ENCODE data around the gene ALCAM. TPM values are rescaled to one million over a fixed set of nuclear protein-coding genes. Genes with fewer than 3 reads are reported as not detected.

ALCAM gene
- total RNA-seq (2014; rRNA removed; shearing (Covaris generic); ENCODE audit: low replicate concordance): 36.9 and 44.5 TPM in 2 replicates

- DNase-seq: peak; percentile 99
- H3K4me3 ChIP-seq: peak within 1 kb of the TSS; percentile 67
- H3K27me3 ChIP-seq: no peaks in the 10 kb centered on the region
- H3K36me3 ChIP-seq: no peaks in the 10 kb centered on the region
- no peaks in the 10 kb centered on the region for H3K9me3 ChIP-seq
Measured at GRCh38 chr3:105366326-105367062, at the start of gene ALCAM. Gene ALCAM, plus strand, starts transcription at chr3:105366909.

- Histone ChIP-seq H3K27me3 (no peaks in the 10 kb centered on the region), H3K4me3 (no peak overlapping the region), H3K9me3 (no peaks in the 10 kb centered on the region), H3K36me3 (no peaks in the 10 kb centered on the region)
- no peak for DNase-seq
Measured at GRCh38 chr3:105317841-105318240, 48.9 kb upstream of the ALCAM start.

- no peaks in the 10 kb centered on the region for H3K27me3 ChIP-seq
- H3K9me3 ChIP-seq: no peaks in the 10 kb centered on the region
- H3K36me3 ChIP-seq: no peaks in the 10 kb centered on the region
- no peak for DNase-seq
- no peak overlapping the region for H3K4me3 ChIP-seq
Measured at GRCh38 chr3:105322570-105323273, 44.0 kb upstream of the ALCAM start.

DNA sequence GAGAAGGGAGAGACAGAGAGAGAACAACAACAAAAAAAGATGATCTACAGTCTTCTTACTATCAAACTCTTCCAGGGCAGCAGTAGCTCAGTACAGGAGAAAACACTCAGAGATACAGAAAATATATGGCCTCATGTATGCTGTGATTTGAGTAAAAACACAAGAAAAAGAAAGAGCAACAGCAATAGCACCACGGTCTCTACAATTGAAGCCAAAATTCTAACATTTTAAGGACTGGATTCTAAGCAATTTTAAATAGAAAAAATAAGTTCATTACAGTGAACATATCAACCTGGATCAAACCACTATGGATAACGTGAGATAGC is 43.5 kb upstream of the ALCAM start:
- DNase-seq: no peak
- no peak overlapping the region for H3K4me3 ChIP-seq
- no peaks in the 10 kb centered on the region for H3K27me3 ChIP-seq
- H3K36me3 ChIP-seq: no peaks in the 10 kb centered on the region
- H3K9me3 ChIP-seq: no peaks in the 10 kb centered on the region

GRCh38 chr3:105324951-105325350 is 41.8 kb upstream of the ALCAM start:
- H3K36me3 ChIP-seq: no peaks in the 10 kb centered on the region
- H3K27me3 ChIP-seq: no peaks in the 10 kb centered on the region
- no peak for DNase-seq
- no peak overlapping the region for H3K4me3 ChIP-seq
- H3K9me3 ChIP-seq: no peaks in the 10 kb centered on the region; the same call in 1 of the 2 replicates

DNA sequence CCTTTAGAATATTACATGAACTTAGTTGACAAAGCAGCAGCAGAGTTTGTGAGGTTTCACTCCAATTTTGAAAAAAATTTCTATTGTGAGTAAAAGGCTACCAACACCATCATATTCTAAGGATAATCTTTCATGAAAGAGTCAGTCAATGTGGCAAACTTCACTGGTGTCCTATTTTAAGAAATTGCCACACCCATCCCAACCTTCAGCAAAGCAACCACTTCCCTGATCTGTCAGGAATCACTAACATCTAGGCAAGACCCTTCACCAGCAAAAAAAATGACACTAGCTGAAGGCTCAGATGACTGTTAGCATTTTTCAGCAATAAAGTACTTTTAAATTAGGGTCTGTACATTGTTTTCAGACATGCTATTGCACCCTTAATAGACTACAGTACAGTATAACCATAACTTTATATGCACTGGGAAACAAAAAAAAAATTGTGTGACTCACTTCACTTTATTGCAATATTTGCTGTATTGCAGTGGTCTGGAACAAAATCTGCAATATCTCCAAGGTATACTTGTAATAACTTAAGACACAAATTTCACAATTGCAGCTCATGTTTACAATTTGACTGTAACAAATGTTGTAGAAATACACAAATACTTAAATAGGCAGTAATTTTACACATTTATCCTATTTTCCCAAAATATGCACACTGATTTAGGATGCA is 38.9 kb upstream of the ALCAM start:
- Histone ChIP-seq H3K9me3 (no peaks in the 10 kb centered on the region; the same call in 1 of the 2 replicates), H3K36me3 (no peaks in the 10 kb centered on the region), H3K4me3 (no peak overlapping the region), H3K27me3 (no peaks in the 10 kb centered on the region)
- no peak for DNase-seq

DNA sequence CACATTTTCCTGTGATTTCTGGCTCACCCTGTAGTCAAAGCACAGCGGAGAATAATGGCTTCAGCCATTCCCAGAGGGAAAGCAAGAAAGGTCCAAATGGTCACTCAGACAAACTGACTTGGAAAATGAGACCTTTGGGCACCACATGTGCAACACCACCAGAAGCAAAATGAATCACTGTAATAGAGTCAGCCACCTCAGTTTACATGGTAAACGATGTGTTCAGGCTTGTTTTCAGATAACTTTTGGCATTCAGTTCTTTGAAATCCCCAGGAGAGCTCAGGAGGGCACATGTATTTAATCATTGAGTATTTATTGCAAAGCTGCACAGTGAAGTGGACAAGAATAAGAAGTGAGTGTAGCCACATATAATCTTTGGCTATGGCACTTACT is 38.4 kb upstream of the ALCAM start:
- no peaks in the 10 kb centered on the region for H3K36me3 ChIP-seq
- H3K27me3 ChIP-seq: no peaks in the 10 kb centered on the region
- no peak overlapping the region for H3K4me3 ChIP-seq
- DNase-seq: no peak
- H3K9me3 ChIP-seq: peaks cover 4% of the 10 kb centered on the region

DNA sequence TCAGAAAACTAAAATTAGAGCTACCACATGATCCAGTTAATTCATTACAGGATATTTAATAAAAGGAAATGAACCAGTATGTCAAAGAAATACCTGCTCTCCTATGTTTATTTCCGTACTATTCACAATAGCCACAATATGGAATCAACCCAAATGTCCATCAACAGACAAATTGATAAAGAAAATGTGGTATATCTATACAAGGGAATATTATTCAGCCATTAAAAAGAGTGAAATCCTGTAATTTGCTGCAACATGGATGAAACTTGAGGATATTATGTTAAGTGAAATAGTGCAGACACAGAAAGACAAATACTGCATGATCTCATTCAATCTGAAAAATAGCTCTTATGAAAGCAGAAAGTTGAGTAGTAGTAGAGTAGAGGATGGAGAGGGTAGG is 33.7 kb upstream of the ALCAM start:
- H3K4me3 ChIP-seq: no peak overlapping the region
- no peaks in the 10 kb centered on the region for H3K36me3 ChIP-seq
- no peak for DNase-seq
- H3K9me3 ChIP-seq: peaks cover 4% of the 10 kb centered on the region
- H3K27me3 ChIP-seq: no peaks in the 10 kb centered on the region

DNA sequence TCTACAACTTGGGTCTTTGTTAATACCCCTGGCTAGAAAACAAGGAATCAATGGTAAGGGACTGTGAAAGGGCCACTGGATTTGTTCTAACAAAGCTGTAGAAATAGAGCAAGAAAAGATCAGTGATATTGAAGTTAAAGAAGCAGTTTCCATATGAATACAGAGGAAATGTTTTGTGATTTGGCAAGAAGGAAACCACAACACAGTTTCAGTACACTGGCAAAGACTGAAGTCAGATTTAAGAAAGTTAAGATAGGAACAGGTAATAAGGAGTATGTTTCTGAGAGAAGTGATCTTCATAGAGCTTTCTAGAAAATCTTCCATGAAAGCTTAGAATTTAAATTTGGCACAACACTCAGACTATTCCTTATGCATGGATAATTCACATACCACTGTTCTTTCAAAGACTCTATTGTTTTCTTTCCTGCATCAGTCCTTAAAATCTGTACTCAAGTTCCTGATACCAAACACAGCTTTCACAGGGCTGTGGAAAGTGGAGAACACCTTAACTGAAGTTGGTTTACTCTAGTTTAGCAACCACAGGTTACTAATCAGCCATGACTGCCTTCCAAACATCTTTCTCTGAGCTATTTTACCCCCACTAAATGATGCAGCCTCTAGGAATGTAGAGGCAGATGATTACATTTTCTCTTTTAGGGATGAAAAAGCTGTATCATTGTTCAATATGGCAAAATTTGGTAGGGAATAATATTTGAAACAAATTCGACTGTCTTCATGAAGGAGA is 32.4 kb upstream of the ALCAM start:
- H3K4me3 ChIP-seq: no peak overlapping the region
- no peak for DNase-seq
- no peaks in the 10 kb centered on the region for H3K27me3 ChIP-seq
- H3K36me3 ChIP-seq: no peaks in the 10 kb centered on the region
- H3K9me3 ChIP-seq: peaks cover 4% of the 10 kb centered on the region

GRCh38 chr3:105339946-105340345 is 26.8 kb upstream of the ALCAM start:
- no peak for DNase-seq
- Histone ChIP-seq H3K9me3 (no peaks in the 10 kb centered on the region; the same call in 1 of the 2 replicates), H3K4me3 (no peak overlapping the region), H3K27me3 (no peaks in the 10 kb centered on the region), H3K36me3 (no peaks in the 10 kb centered on the region)

DNA sequence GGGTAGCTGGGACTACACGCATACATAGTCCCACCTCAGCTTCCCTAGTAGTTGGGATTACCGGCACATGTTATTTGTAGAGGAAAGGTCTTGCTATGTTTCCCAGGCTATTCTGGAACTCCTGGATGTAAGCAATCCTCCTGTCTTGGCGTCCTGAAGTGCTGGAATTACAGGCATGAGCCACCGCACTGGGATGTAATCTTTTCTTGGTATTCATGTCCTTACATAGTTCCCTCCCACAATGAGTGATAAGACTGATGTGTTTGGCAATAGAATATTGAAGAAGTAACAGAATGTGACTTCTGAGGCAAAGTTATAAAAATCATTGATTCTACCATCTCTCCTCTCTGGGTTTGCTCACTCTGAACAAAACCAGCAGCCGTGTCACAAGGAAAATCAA is 22.7 kb upstream of the ALCAM start:
- H3K36me3 ChIP-seq: no peaks in the 10 kb centered on the region
- DNase-seq: no peak
- H3K9me3 ChIP-seq: no peaks in the 10 kb centered on the region; the same call in 1 of the 2 replicates
- H3K4me3 ChIP-seq: no peak overlapping the region
- no peaks in the 10 kb centered on the region for H3K27me3 ChIP-seq

- no peak overlapping the region for H3K4me3 ChIP-seq
- H3K9me3 ChIP-seq: no peaks in the 10 kb centered on the region; the same call in 1 of the 2 replicates
- no peaks in the 10 kb centered on the region for H3K27me3 ChIP-seq
- no peaks in the 10 kb centered on the region for H3K36me3 ChIP-seq
- DNase-seq: no peak
Measured at GRCh38 chr3:105345156-105345555, 21.6 kb upstream of the ALCAM start.

DNA sequence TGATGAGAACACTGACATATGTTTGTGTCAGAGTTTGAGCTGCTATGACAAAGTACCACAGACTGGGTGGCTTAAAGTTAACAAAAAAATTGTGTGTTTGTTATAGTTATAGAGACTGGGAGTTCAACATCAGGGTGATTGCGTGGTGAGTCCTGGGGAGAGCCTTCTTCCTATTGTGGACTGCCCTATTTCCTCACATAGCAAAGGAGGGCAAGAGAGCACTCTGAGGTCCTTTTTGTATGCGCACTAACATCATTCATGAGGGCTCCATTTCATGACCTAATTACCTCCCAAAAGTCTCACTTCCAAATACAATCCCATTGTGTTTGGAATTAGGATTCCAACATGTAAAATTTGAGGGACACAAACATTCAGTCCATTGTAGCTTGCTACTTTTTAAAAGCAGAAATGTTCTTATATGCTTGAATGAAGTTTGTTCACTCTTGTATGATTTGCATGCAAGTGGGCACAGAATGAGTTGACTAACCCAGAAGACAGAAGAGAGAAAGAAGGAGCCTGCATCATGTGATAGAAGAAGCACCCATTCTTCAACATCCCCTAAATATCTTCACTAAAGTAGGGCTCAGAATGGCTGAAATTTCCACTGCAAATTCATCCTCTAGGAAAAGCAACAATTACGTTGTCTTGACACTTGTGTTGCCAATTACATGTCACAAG is 18.9 kb upstream of the ALCAM start:
- H3K9me3 ChIP-seq: no peaks in the 10 kb centered on the region; the same call in 1 of the 2 replicates
- H3K36me3 ChIP-seq: no peaks in the 10 kb centered on the region
- H3K27me3 ChIP-seq: no peaks in the 10 kb centered on the region
- no peak for DNase-seq
- H3K4me3 ChIP-seq: no peak overlapping the region

DNA sequence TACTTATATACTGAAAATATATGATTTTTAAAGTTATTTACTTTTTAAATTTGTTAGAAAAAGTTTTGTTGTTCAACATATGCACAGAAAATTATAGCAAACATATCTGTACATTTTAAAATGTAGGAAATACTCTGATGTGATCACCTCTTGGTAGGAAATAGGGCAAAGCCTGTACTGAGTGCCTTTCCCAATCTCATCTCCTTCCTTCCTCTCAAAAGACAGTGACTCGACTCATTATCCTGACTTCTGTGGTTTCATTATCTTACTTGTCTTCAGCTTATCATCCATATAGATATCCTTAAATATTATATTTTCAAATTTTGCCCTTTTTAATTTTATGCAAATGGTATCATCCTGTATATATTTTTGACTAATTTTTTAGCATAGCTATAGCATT is 18.4 kb upstream of the ALCAM start:
- no peaks in the 10 kb centered on the region for H3K36me3 ChIP-seq
- H3K4me3 ChIP-seq: no peak overlapping the region
- no peaks in the 10 kb centered on the region; the same call in 1 of the 2 replicates for H3K9me3 ChIP-seq
- DNase-seq: no peak
- H3K27me3 ChIP-seq: no peaks in the 10 kb centered on the region

GRCh38 chr3:105349684-105350387 is 16.9 kb upstream of the ALCAM start:
- Histone ChIP-seq H3K9me3 (no peaks in the 10 kb centered on the region; the same call in 1 of the 2 replicates), H3K4me3 (no peak overlapping the region), H3K36me3 (no peaks in the 10 kb centered on the region), H3K27me3 (no peaks in the 10 kb centered on the region)
- no peak for DNase-seq

DNA sequence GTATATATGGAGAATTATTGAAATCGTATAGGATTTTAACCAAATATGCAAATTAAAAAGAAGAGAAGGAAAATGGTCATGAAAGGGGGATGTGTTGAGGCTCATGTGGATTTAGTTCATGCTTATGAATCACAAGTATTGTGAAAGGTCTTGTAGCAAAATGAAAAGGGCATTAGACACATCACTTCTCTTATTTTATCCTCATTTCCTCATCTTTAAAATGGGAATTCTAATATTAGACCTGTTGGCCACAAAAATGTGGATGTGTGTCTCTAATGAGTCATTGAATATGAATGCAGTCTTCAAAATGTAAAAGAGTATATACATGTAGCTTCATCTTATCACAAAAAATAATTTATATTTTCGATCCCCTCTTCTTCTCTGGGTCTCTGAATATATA is 14.9 kb upstream of the ALCAM start:
- no peaks in the 10 kb centered on the region for H3K27me3 ChIP-seq
- no peak for DNase-seq
- no peak overlapping the region for H3K4me3 ChIP-seq
- H3K36me3 ChIP-seq: no peaks in the 10 kb centered on the region
- no peaks in the 10 kb centered on the region for H3K9me3 ChIP-seq
